Mesothelial cell of epicardium (in vitro differentiated cells): ENCODE data around the gene HOXD3. TPM values are rescaled to one million over a fixed set of nuclear protein-coding genes. Genes with fewer than 3 reads are reported as not detected.

ENCODE experiments used
- DNase-seq, 2 experiments: peaks; one replicate each; pipeline ENCODE4 v3.0.0; 2021; ENCODE audit warnings: low spot score in 2 of 2; ENCODE audit not compliant: unreplicated experiment in 2 of 2
- H3K27ac Mint-ChIP-seq: 2 replicates; pipeline ENCODE4 v1.8.0; 2021; ENCODE audit warnings: mixed read lengths
- H3K27me3 Mint-ChIP-seq: 2 replicates; pipeline ENCODE4 v1.8.0; 2021; ENCODE audit warnings: low read depth, mixed read lengths
- H3K36me3 Mint-ChIP-seq: 2 replicates; pipeline ENCODE4 v1.8.0; 2021; ENCODE audit warnings: mixed read lengths
- H3K4me1 Mint-ChIP-seq: 2 replicates; pipeline ENCODE4 v1.8.0; 2021; ENCODE audit warnings: mixed read lengths
- H3K4me3 Mint-ChIP-seq: 2 replicates; pipeline ENCODE4 v1.8.0; 2021; ENCODE audit warnings: mild to moderate bottlenecking, moderate library complexity, mixed read lengths
- H3K9me3 Mint-ChIP-seq: 2 replicates; pipeline ENCODE4 v1.8.0; 2021; ENCODE audit warnings: mixed read lengths
- total RNA-seq: library from RNA; stranded (reverse); gene quantifications from 3 replicates; pipeline ENCODE4 v1.2.1, GENCODE V29; 2021
- TF ChIP-seq, protein P1 (sequence below): fragments of 200-600 bp; sonication (generic); IDR thresholded peaks from one replicate; pipeline ENCODE4 v1.5.0; 2021; ENCODE audit warnings: antibody characterized with exemption; ENCODE audit not compliant: unreplicated experiment

Gene HOXD3
- total RNA-seq, 1 donor from 2014 or later: 1.1 TPM

DNA sequence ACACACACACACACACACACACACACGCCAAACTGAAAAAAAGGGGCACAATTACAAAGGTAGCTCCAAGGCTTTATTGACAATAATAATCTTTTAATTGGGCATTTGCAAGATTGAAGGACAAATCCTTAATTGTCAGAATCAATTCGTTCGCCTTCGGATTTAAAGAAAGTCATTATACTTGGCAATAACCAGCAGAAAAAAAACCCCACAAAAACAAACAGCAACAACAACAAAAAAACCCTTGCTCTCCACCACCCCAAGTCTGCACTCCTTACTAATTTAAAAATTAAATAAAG lies 29.4 kb upstream of the HOXD3 start:
- Mint-ChIP-seq H3K4me3 (no peak overlapping the region), H3K27me3 (peaks cover 91% of the 10 kb centered on the region), H3K36me3 (no peaks in the 10 kb centered on the region), H3K9me3 (no peaks in the 10 kb centered on the region), H3K4me1 (peaks cover 23% of the 10 kb centered on the region), H3K27ac (no peak overlapping the region)
- DNase-seq: no peak
- TF ChIP-seq, protein P1, sequence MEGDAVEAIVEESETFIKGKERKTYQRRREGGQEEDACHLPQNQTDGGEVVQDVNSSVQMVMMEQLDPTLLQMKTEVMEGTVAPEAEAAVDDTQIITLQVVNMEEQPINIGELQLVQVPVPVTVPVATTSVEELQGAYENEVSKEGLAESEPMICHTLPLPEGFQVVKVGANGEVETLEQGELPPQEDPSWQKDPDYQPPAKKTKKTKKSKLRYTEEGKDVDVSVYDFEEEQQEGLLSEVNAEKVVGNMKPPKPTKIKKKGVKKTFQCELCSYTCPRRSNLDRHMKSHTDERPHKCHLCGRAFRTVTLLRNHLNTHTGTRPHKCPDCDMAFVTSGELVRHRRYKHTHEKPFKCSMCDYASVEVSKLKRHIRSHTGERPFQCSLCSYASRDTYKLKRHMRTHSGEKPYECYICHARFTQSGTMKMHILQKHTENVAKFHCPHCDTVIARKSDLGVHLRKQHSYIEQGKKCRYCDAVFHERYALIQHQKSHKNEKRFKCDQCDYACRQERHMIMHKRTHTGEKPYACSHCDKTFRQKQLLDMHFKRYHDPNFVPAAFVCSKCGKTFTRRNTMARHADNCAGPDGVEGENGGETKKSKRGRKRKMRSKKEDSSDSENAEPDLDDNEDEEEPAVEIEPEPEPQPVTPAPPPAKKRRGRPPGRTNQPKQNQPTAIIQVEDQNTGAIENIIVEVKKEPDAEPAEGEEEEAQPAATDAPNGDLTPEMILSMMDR: no peak

DNA sequence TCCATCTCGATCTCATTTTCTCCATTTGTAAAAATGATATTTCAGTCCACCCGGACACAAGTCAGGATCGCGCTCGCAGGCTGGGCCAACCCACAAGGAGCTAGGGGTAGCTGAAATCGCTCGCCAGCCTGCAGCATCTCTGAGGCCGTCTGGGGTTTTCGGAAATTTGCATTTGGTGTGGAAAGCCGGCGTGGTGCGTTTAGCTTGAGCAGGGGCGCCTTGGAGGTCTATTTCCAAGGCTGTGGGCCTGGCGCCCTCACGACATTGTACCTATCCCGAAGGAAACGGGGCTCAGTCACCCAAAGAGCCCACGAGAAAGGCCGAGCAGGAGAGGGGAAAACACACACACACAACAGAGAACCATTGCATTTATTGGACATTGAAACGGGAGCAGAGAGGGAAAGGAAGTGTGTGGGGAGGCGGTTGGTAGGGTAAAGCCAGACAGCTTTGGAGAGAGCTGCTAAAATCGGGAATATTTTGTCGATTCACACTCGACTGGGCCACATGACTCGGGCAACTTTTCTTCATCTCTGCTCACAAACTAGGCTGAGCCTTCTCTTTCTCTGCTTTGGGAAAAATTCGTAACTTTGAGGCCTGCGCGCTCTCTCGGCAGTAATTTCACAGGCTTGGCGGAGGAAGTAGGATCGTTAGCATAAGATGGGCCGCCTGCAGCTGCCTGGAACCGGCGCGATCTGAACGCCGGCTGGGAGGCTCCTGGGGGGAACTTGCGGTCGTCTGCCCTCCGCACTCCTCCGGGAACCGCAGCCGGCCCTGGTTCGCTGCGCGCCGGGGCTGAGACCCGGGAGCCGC lies 28.7 kb upstream of the HOXD3 start:
- Mint-ChIP-seq H3K36me3 (no peaks in the 10 kb centered on the region), H3K4me1 (peaks cover 23% of the 10 kb centered on the region), H3K27ac (no peak overlapping the region), H3K9me3 (no peaks in the 10 kb centered on the region), H3K4me3 (peak overlapping the region; percentile 37), H3K27me3 (peaks cover 93% of the 10 kb centered on the region)
- no peak for DNase-seq
- TF ChIP-seq, protein P1: no peak

DNA sequence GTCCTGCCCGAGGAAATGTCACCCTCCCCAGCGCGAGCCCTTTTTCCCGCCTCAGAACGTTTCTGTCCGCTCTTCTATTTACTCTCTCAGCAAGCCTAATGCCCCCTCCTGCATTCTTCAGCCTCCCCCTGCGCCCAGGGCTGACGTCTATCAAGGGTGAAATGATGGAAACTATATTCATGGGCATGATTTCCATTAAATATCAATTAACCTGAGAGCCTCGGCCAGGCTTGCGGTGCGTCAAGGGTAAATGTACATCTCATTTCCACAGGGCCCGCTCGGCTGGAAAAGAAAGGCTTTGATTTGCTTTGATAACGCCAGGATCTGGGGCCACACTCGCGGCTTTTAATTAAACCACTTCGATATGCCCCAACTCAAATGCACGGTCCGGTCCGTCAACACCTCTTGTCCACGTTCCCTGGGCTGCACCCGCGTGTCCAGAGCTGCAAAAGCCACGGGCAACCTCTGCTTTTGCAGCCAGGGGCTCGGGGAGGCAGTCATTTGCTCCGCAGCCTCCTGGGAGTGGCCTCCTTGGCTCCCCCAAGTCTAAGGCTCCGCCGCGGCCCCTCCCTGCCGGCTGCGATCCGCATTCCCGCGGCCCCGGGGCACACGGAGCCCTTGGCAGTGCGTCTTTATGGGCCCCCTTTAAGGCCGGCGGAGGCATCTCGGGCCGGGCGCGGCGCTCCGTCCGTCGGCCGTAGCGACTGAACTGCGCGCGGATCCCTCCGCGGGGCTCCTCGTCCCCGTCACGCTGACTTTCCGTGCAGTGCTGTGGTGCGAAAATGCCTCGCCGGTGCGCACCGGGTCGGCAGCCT lies 27.9 kb upstream of the HOXD3 start, which contains the start of gene HOXD8:
Gene HOXD8, plus strand, starts transcription at position 724 of the 815 bp plus-strand sequence. CDS start 662 bp downstream, outside the sequence.
- H3K9me3 Mint-ChIP-seq: no peaks in the 10 kb centered on the region
- no peak for DNase-seq
- peaks cover 93% of the 10 kb centered on the region for H3K27me3 Mint-ChIP-seq
- no peak within 1 kb of the TSS for H3K27ac Mint-ChIP-seq
- no peaks in the 10 kb centered on the region for H3K36me3 Mint-ChIP-seq
- TF ChIP-seq, protein P1: no peak
- peaks cover 18% of the 10 kb centered on the region for H3K4me1 Mint-ChIP-seq
- peak within 1 kb of the TSS; percentile 57 for H3K4me3 Mint-ChIP-seq

DNA sequence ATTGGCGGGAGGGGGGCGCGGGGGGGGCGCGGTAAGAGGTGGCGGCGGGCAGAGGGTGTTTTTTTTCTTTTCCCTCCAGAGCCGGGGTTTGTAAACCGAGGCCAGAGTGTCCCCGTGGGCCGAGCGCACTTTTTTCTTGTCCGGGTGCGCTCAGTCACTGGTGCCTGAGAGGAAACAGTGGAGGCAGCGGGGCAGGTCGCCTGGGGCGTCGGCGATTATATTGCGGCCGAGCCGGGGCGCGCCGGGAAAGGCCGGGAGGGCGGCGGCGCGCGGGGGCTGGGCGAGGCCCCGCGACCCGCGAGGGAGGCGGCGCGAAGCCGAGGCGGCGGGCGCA lies 27.3 kb upstream of the HOXD3 start:
- no peak overlapping the region for H3K27ac Mint-ChIP-seq
- H3K27me3 Mint-ChIP-seq: peaks cover 93% of the 10 kb centered on the region
- TF ChIP-seq, protein P1: no peak
- no peaks in the 10 kb centered on the region for H3K9me3 Mint-ChIP-seq
- peak overlapping the region; percentile 37 for H3K4me3 Mint-ChIP-seq
- no peak for DNase-seq
- H3K4me1 Mint-ChIP-seq: peaks cover 18% of the 10 kb centered on the region
- H3K36me3 Mint-ChIP-seq: no peaks in the 10 kb centered on the region

DNA sequence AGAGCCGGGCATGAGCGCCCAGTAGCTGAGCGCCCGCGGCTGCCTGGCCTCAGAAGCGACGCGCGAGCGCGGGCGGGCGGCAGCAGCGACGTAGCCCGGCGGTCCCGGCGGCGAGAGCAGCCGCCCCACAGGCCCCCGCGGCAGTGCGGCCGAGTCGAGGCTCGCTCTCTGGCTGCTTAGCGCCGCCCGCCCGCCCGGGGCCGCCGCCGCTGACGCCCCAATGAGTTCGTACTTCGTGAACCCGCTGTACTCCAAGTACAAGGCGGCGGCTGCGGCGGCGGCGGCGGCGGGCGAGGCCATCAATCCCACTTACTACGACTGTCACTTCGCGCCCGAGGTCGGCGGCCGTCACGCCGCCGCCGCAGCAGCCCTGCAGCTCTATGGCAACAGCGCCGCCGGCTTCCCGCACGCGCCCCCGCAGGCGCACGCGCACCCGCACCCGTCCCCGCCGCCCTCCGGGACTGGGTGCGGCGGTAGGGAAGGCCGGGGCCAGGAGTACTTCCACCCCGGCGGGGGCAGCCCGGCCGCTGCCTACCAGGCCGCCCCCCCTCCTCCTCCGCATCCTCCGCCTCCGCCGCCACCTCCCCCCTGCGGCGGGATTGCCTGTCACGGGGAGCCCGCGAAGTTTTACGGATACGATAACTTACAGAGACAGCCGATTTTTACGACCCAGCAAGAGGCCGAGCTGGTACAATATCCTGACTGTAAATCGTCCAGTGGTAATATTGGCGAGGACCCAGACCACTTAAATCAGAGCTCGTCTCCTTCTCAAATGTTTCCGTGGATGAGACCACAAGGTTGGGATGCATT lies 26.8 kb upstream of the HOXD3 start:
- no peaks in the 10 kb centered on the region for H3K36me3 Mint-ChIP-seq
- DNase-seq: no peak
- peak overlapping the region; percentile 57 for H3K4me3 Mint-ChIP-seq
- peaks cover 93% of the 10 kb centered on the region for H3K27me3 Mint-ChIP-seq
- H3K27ac Mint-ChIP-seq: no peak overlapping the region
- H3K4me1 Mint-ChIP-seq: peaks cover 18% of the 10 kb centered on the region
- TF ChIP-seq, protein P1: no peak
- H3K9me3 Mint-ChIP-seq: no peaks in the 10 kb centered on the region
